Endodermal cell (in vitro differentiated cells): ENCODE data around the gene NCBP2L. TPM values are rescaled to one million over a fixed set of nuclear protein-coding genes. Genes with fewer than 3 reads are reported as not detected.

Source experiments
- DNase-seq: peaks from one replicate; pipeline ENCODE4 v3.0.0-alpha.2; 2017
- H3K27ac ChIP-seq: 2 replicates; pipeline ENCODE4 v1.5.1; 2013; ENCODE audit warnings: mild to moderate bottlenecking, low read depth, low read length, moderate library complexity
- H3K27me3 ChIP-seq: 2 replicates; pipeline ENCODE4 v1.6.1; 2013; ENCODE audit warnings: mild to moderate bottlenecking, low read length, moderate library complexity; ENCODE audit not compliant: insufficient read depth, control insufficient read depth, poor library complexity, severe bottlenecking
- H3K36me3 ChIP-seq: 2 replicates; pipeline ENCODE4 v1.7.0; 2013; ENCODE audit warnings: mild to moderate bottlenecking, low read length, moderate library complexity; ENCODE audit not compliant: control insufficient read depth, insufficient read depth
- H3K4me1 ChIP-seq: one replicate; pipeline ENCODE4 v1.7.0; 2013; ENCODE audit warnings: low read length; ENCODE audit not compliant: control insufficient read depth, insufficient read depth
- H3K4me3 ChIP-seq: 2 replicates; pipeline ENCODE4 v1.5.1; 2013; ENCODE audit warnings: mild to moderate bottlenecking, low read length, moderate library complexity
- H3K9ac ChIP-seq: 2 replicates; pipeline ENCODE4 v1.6.1; 2013; ENCODE audit warnings: mild to moderate bottlenecking, low read length, moderate library complexity; ENCODE audit not compliant: poor library complexity, severe bottlenecking; ENCODE audit errors: extremely low read depth
- H3K9me3 ChIP-seq: 2 replicates; pipeline ENCODE4 v1.6.1; 2013; ENCODE audit warnings: mild to moderate bottlenecking, low read length, moderate library complexity; ENCODE audit not compliant: control insufficient read depth
- H3K27ac Mint-ChIP-seq: 2 replicates; pipeline ENCODE4 v1.8.0; 2020; ENCODE audit warnings: mixed read lengths
- H3K27me3 Mint-ChIP-seq: 2 replicates; pipeline ENCODE4 v1.8.0; 2021; ENCODE audit warnings: mild to moderate bottlenecking, mixed read lengths; ENCODE audit not compliant: insufficient read depth
- H3K36me3 Mint-ChIP-seq: 2 replicates; pipeline ENCODE4 v1.8.0; 2020; ENCODE audit warnings: low read depth, mixed read lengths
- H3K4me1 Mint-ChIP-seq: 2 replicates; pipeline ENCODE4 v1.8.0; 2020; ENCODE audit warnings: mixed read lengths
- H3K4me3 Mint-ChIP-seq: 2 replicates; pipeline ENCODE4 v1.8.0; 2020; ENCODE audit warnings: mild to moderate bottlenecking, moderate library complexity, mixed read lengths
- H3K9me3 Mint-ChIP-seq: 2 replicates; pipeline ENCODE4 v1.8.0; 2020; ENCODE audit warnings: mild to moderate bottlenecking, mixed read lengths
- WGBS, 2 experiments: methylation state at CpG; one replicate each; pipeline versions ENCODE4 v1.1.5 to v1.1.7; 2013; ENCODE audit warnings: missing lambda C conversion rate in 2 of 2, mixed read lengths in 1 of 2; ENCODE audit not compliant: insufficient coverage in 1 of 2, insufficient read length in 1 of 2; 5-methylcytosine and 5-hydroxymethylcytosine counted together
- total RNA-seq, 2 donors: library from RNA; stranded (reverse); fragmentation: NEBNext Ultra II Directional in 1 of 2; extraction: Animal tissue kit (Norgen Biotek cat#: 25700) in 1 of 2; gene quantifications; 2 replicates in 1 of 2; 3 replicates in 1 of 2; pipeline ENCODE4 v1.2.1, GENCODE V29; 2021
- TF ChIP-seq, protein P1 (sequence below): fragments of 200-600 bp; sonication (generic); conservative IDR thresholded peaks from 2 replicates; pipeline ENCODE4 v1.5.0; 2021; ENCODE audit warnings: antibody characterized with exemption, mild to moderate bottlenecking

Gene NCBP2L
- total RNA-seq, 2 donors from 2014 or later: not detected

DNA sequence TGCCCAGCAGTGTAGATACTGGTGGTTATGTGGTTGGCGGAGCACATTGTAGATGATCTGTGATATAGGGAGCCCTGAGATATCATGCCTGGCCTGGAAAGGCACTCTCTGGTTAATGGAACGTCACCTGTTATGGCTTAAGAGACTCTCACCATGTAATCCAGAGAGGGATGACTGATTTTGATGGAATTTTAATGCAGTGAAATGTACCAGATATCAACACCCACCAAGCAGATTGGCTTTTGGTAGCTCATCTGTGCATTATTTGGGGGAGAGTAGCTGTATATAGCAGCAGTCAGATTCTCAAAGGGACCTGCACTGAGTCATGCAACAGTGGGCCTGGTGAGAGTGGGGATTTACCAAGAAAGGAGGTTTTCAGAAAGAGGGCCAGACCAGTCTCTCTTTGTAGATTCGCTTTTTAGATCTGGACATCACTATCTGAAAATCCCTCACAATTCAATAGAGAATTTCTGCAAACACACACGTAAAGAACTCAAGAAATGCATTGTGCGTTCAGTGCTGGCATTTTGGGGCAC, 19.2 kb upstream of the NCBP2L start:
- Histone ChIP-seq H3K4me3 (no peak overlapping the region), H3K4me1 (no peaks in the 10 kb centered on the region), H3K36me3 (no peaks in the 10 kb centered on the region), H3K9ac (no peak overlapping the region), H3K27ac (no peak overlapping the region), H3K9me3 (no peaks in the 10 kb centered on the region), H3K27me3 (peaks cover 77% of the 10 kb centered on the region)
- H3K9me3 Mint-ChIP-seq: peaks cover 5% of the 10 kb centered on the region
- DNase-seq: no peak
- H3K4me3 Mint-ChIP-seq: no peak overlapping the region
- H3K4me1 Mint-ChIP-seq: peaks cover 3% of the 10 kb centered on the region
- H3K36me3 Mint-ChIP-seq: no peaks in the 10 kb centered on the region
- H3K27ac Mint-ChIP-seq: no peak overlapping the region
- H3K27me3 Mint-ChIP-seq: peaks cover 93% of the 10 kb centered on the region
- WGBS, 2 experiments: 90% methylated on average over 5 of the region's 5 CpGs; no CpG with 5 or more reads in 1 of the 2 experiments
- TF ChIP-seq, protein P1, sequence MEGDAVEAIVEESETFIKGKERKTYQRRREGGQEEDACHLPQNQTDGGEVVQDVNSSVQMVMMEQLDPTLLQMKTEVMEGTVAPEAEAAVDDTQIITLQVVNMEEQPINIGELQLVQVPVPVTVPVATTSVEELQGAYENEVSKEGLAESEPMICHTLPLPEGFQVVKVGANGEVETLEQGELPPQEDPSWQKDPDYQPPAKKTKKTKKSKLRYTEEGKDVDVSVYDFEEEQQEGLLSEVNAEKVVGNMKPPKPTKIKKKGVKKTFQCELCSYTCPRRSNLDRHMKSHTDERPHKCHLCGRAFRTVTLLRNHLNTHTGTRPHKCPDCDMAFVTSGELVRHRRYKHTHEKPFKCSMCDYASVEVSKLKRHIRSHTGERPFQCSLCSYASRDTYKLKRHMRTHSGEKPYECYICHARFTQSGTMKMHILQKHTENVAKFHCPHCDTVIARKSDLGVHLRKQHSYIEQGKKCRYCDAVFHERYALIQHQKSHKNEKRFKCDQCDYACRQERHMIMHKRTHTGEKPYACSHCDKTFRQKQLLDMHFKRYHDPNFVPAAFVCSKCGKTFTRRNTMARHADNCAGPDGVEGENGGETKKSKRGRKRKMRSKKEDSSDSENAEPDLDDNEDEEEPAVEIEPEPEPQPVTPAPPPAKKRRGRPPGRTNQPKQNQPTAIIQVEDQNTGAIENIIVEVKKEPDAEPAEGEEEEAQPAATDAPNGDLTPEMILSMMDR: no peak

DNA sequence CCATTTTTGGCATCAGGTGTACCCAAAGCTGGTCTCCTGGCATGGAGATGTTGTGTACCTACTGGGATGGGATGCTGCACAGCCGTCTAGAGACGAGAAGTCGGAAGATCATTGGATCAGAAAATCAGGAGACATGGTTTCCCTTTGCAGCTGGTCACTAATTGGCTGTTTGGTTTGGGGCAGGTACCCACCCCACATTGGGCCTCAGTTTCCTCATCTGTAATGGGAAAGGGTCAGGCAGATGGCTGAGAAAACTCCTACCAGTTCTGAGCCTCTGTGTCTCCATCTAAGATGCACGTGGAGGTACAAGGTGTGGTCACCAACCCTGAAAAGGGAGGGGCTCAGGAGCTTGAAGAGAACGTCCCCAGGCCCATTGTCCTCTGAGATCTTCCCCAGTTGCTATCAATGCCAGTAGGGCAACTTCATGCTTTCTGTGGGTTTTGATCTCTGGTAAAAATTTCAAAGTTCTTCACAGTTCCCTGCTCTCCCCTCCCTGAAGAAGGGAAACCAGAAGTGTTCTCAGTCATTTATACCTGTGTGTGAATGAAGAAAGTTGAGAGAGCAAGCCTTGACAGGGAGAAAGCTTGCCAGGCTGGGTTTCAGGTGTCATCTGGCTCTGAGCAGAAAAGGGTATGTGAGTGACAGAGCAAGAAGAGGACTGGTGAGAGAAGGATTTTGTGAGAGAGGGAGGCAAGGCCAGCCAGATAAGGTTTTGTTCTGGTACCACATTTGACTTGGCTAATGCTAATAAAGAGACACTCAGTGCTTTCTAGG, 17.0 kb upstream of the NCBP2L start:
- Mint-ChIP-seq H3K27ac (no peak overlapping the region), H3K27me3 (peaks cover 89% of the 10 kb centered on the region), H3K4me1 (peaks cover 7% of the 10 kb centered on the region), H3K36me3 (no peaks in the 10 kb centered on the region), H3K4me3 (no peak overlapping the region), H3K9me3 (peaks cover 5% of the 10 kb centered on the region)
- Histone ChIP-seq H3K27ac (no peak overlapping the region), H3K36me3 (no peaks in the 10 kb centered on the region), H3K9me3 (no peaks in the 10 kb centered on the region), H3K4me1 (no peaks in the 10 kb centered on the region), H3K4me3 (no peak overlapping the region), H3K9ac (no peak overlapping the region), H3K27me3 (peaks cover 73% of the 10 kb centered on the region)
- WGBS, 2 experiments: 75 to 94% methylated on average over 1 to 5 of the region's 5 CpGs
- TF ChIP-seq, protein P1: no peak
- no peak for DNase-seq

DNA sequence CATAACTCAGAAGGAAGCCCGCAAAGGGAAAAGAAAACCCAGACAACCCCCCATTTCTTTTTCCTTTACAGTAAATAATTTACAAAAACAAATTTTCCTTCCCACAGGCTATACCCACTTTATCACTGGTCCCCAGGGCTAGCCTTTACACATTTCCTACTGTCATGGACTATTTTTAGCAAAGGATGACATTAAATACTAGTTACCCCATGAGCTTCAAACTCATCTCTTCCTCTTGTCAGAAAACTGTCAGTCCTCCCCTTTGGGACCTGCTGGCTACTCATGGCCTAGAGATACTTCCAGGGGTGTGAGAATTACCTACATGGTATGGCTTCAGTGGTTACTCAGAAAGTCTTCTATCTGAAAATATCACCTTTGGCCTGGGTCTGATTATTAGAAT, 13.9 kb upstream of the NCBP2L start:
- no peak overlapping the region for H3K27ac Mint-ChIP-seq
- TF ChIP-seq, protein P1: no peak

More for the DNA sequence above, 13.9 kb upstream of the NCBP2L start:
- H3K4me1 ChIP-seq: no peaks in the 10 kb centered on the region
- H3K9ac ChIP-seq: no peak overlapping the region
- no peak overlapping the region for H3K27ac ChIP-seq
- no peaks in the 10 kb centered on the region for H3K9me3 ChIP-seq
- Mint-ChIP-seq H3K4me3 (no peak overlapping the region), H3K4me1 (peaks cover 7% of the 10 kb centered on the region), H3K9me3 (peaks cover 5% of the 10 kb centered on the region), H3K36me3 (no peaks in the 10 kb centered on the region), H3K27me3 (peaks cover 76% of the 10 kb centered on the region)
- H3K36me3 ChIP-seq: no peaks in the 10 kb centered on the region
- peak; percentile 12 for DNase-seq
- H3K27me3 ChIP-seq: peaks cover 53% of the 10 kb centered on the region
- H3K4me3 ChIP-seq: no peak overlapping the region
- 89% methylated on average over 1 of the region's 1 CpG; no CpG with 5 or more reads in 1 of the 2 experiments for WGBS, 2 experiments
